Heart right ventricle (tissue), 16 donors: ENCODE data around the gene PLEKHG4B. TPM values are rescaled to one million over a fixed set of nuclear protein-coding genes. Genes with fewer than 3 reads are reported as not detected.
A peak's percentile ranks its signal among the peaks of the same experiment; 100 is the strongest.

Experiments
- ATAC-seq, 8 donors: fragments of 200-7000 bp; cut with Tn5 transposase; one replicate each; pipeline ENCODE4 v1.9.1; 2020; ENCODE audit warnings: mild to moderate bottlenecking in 8 of 8, moderate library complexity in 8 of 8, moderate number of reproducible peaks in 1 of 8
- DNase-seq, 2 donors: peaks; one replicate each; pipeline ENCODE4 v3.0.0-alpha.2; 2020
- H3K27ac ChIP-seq, 10 donors: fragments of 200-600 bp; sonication (generic) in 2 of 10; one replicate each; pipeline versions ENCODE4 v1.5.0 to v1.8.0; 2020 to 2022; ENCODE audit warnings: mild to moderate bottlenecking in 3 of 10
- H3K27me3 ChIP-seq, 7 donors: fragments of 200-600 bp; one replicate each; pipeline ENCODE4 v1.8.0; 2021 to 2022; ENCODE audit warnings: mild to moderate bottlenecking in 2 of 7
- H3K36me3 ChIP-seq, 9 donors: fragments of 200-600 bp; sonication (generic) in 1 of 9; one replicate each; pipeline versions ENCODE4 v1.5.0 to v1.8.0; 2020 to 2022; ENCODE audit warnings: mild to moderate bottlenecking in 2 of 9
- H3K4me1 ChIP-seq, 9 donors: fragments of 200-600 bp; sonication (generic) in 1 of 9; one replicate each; pipeline versions ENCODE4 v1.5.0 to v1.8.0; 2020 to 2022; ENCODE audit warnings: mild to moderate bottlenecking in 4 of 9
- H3K4me3 ChIP-seq, 10 donors: fragments of 200-600 bp; sonication (generic) in 2 of 10; one replicate each; pipeline versions ENCODE4 v1.5.0 to v1.8.0; 2020 to 2022; ENCODE audit warnings: mild to moderate bottlenecking in 7 of 10, moderate library complexity in 2 of 10
- H3K9me3 ChIP-seq, 11 donors: fragments of 200-600 bp in 10 of 11; sonication (generic) in 2 of 11; one replicate each; pipeline versions ENCODE4 v1.5.0 to v1.8.0; 2013 to 2022; ENCODE audit warnings: mild to moderate bottlenecking in 2 of 11, control low read depth in 1 of 11, moderate library complexity in 1 of 11
- CTCF ChIP-seq, 9 donors: fragments of 200-600 bp; sonication (generic) in 2 of 9; IDR thresholded peaks; one replicate each; pipeline versions ENCODE4 v1.5.0 to v1.8.0; 2021 to 2022; ENCODE audit warnings: antibody characterized with exemption in 9 of 9, mild to moderate bottlenecking in 5 of 9, moderate library complexity in 1 of 9
- WGBS, 2 donors: extraction: QIAGEN DNeasy Blood & Tissue Kit; methylation state at CpG; one replicate each; pipeline ENCODE4 v1.1.7; 2013; ENCODE audit warnings: inconsistent platforms in 1 of 2; 5-methylcytosine and 5-hydroxymethylcytosine counted together
- intact Hi-C, 10 donors: fragments of 100-400 bp; cut with DNase I; formaldehyde crosslinking; loops; one replicate each; pipeline versions ENCODE4 v1.11.1 to v1.14.2; 2022
- polyA plus RNA-seq, 2 donors: library from polyadenylated mRNA; stranded (reverse); fragments of 200-250 nt; gene quantifications; one replicate each; pipeline ENCODE4 v1.2.3, GENCODE V29; 2013
- total RNA-seq, 10 donors: library from RNA; stranded (reverse); fragmentation: NEBNext Ultra II Directional in 3 of 10; extraction: Animal tissue kit (Norgen Biotek cat#: 25700) in 3 of 10; gene quantifications; one replicate each; pipeline versions ENCODE4 v1.2.1 to v1.2.4, GENCODE V29; 2021 to 2023
- donor health status: Arrhythmogenic right ventricular cardiomyopathy.
- donor health status: ischemic (EF 13 %, LVEDD 7.1; RV severe dilation, severe dysfunction).
- donor health status: healthy with polysubstance abuse.
- donor health status: DM: no; HTN: yes; CAD: no.
- donor health status: DM: no; HTN: no; CAD: no.
- donor health status: ischemic (EF 25% LVEDD 6.9; RV normal size, moderate dysfunction).
- donor health status: ischemic (EF 25% LVEDD 5.7; RV mildly dilated, moderate dysfunction).
- donor health status: healthy.
- donor health status: DM: yes; HTN: yes; CAD: no.
- donor health status: Ischemic cardiomyopathy.
- donor health status: ischemic (EF 35%, LVEDD 5.7; RV mildly dilated, moderate dysfunction).
- donor health status: nonischemic (EF 11% LVEDD 7.7; RV severe dilation, severe dysfunction).
- donor health status: DM: yes; HTN: yes; CAD: no.
- donor health status: PGD.
- donor health status: ischemic (EF 29% LVEDD 5.4; RV normal size, mild dysfunction).
- donor health status: nonischemic (EF 23%, LVEDD 6.1; RV moderate dilation, normal function).

The PLEKHG4B gene
- total and polyA plus RNA-seq, 12 donors: under 0.01 to 0.14 (median 0.05) TPM; not detected in 8

DNA sequence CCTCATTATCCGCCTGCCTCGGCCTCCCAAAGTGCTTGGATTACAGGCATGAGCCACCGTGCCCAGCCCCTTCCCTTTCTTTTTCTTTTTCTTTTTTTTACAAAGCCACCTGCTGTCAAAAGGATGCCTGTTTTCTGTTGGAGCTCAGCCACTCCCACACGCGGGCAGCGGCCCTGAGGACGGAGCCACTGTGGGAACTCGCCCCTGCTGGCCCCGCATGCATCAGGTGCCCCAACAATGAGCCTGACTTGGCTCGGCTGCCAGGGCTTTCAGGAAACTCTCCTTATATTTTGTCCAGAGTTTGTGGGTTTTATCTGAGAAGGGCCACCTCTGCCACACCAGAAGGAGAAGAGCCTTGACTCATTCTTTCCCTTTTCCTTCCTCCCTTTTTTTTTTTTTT is 62.3 kb downstream of the PLEKHG4B start:
- WGBS, 2 donors: 58 to 65% methylated on average over 10 of the region's 10 CpGs
- no peak for ATAC-seq
- H3K9me3 ChIP-seq: peaks cover 0 to 2% (median 0%) of the 10 kb centered on the region in 11 donors
- no peak overlapping the region for H3K27ac ChIP-seq
- H3K4me1 ChIP-seq: no peaks in the 10 kb centered on the region
- intact Hi-C loops: no loop called here
- no peak overlapping the region for H3K4me3 ChIP-seq
- no peak for TF ChIP-seq CTCF (IDR thresholded peaks at IDR 0.05)
- H3K36me3 ChIP-seq: no peaks in the 10 kb centered on the region
- no peak for DNase-seq
- peaks cover 0 to 22% (median 6%) of the 10 kb centered on the region in 7 donors for H3K27me3 ChIP-seq

GRCh38 chr5:154826-155225 is 62.9 kb downstream of the PLEKHG4B start:
- Histone ChIP-seq H3K27me3 (peaks cover 0 to 28% (median 8%) of the 10 kb centered on the region in 7 donors), H3K36me3 (no peaks in the 10 kb centered on the region), H3K4me3 (no peak overlapping the region), H3K27ac (no peak overlapping the region), H3K4me1 (no peaks in the 10 kb centered on the region), H3K9me3 (no peaks in the 10 kb centered on the region)
- 81 to 82% methylated on average over 18 of the region's 18 CpGs for WGBS, 2 donors
- DNase-seq (no peak), ATAC-seq (no peak)
- intact Hi-C loops: no loop called here
- TF ChIP-seq CTCF (IDR thresholded peaks at IDR 0.05): no peak

GRCh38 chr5:155651-156410 is 63.9 kb downstream of the PLEKHG4B start:
- intact Hi-C loops: no loop called here
- H3K36me3 ChIP-seq: no peaks in the 10 kb centered on the region
- no peaks in the 10 kb centered on the region for H3K9me3 ChIP-seq
- DNase-seq (peak in 1 of 2 donors; percentile 1), ATAC-seq (no peak)
- peaks cover 0 to 31% (median 8%) of the 10 kb centered on the region in 7 donors for H3K27me3 ChIP-seq
- H3K27ac ChIP-seq: no peak overlapping the region
- H3K4me3 ChIP-seq: no peak overlapping the region
- TF ChIP-seq CTCF (IDR thresholded peaks at IDR 0.05): no peak
- 78 to 88% methylated on average over 23 of the region's 23 CpGs for WGBS, 2 donors
- H3K4me1 ChIP-seq: no peaks in the 10 kb centered on the region

GRCh38 chr5:156411-157072 is 64.6 kb downstream of the PLEKHG4B start:
- peak in 1 of 2 donors; percentile 1 for DNase-seq
- 87 to 92% methylated on average over 17 of the region's 17 CpGs for WGBS, 2 donors
- H3K4me1 ChIP-seq: no peaks in the 10 kb centered on the region
- no peak overlapping the region for H3K4me3 ChIP-seq
- H3K27ac ChIP-seq: no peak overlapping the region
- no peaks in the 10 kb centered on the region for H3K36me3 ChIP-seq
- H3K27me3 ChIP-seq: peaks cover 0 to 35% (median 8%) of the 10 kb centered on the region in 7 donors
- intact Hi-C loops: no loop called here
- no peaks in the 10 kb centered on the region for H3K9me3 ChIP-seq
- ATAC-seq: no peak
- no peak for TF ChIP-seq CTCF (IDR thresholded peaks at IDR 0.05)
